Measurements from ENCODE around the gene TDP1. TPM values are rescaled to one million over a fixed set of nuclear protein-coding genes. Genes with fewer than 3 reads are reported as not detected.

TDP1 gene
- total and polyA plus RNA-seq, 2 of the 13 experiments (the other 11 are each of a cell fraction or from before 2014, with no cell fraction given) = 16.4 to 31.2 TPM

GRCh38 chr14:89910691-89911009, 45.1 kb upstream of the TDP1 start (continued):
- TF ChIP-seq ZNF792 (CRISPR knock-in tag; IDR thresholded peaks at IDR 0.05) = 0 out of 2 replicates have a peak, but pooled peaks have one; percentile 19

GRCh38 chr14:89911010-89911919, 44.5 kb upstream of the TDP1 start:
- Histone ChIP-seq H3K4me3 (replicated peaks in 1 of 3; ENCODE audit: insufficient read depth in 1 of 3, low read depth in 2 of 3, low read length in 3 of 3) (peak overlapping the region; percentile 21 to 60 (median 52); a peak in 5 of 6 replicates), H3K4me2 (ENCODE audit: low read depth, low read length) (peak overlapping the region; percentile 65), H2AFZ (ENCODE audit: low read length) (no peak overlapping the region), H3K79me2 (ENCODE audit: insufficient read depth, low read length) (peaks cover 2% of the 10 kb centered on the region), H3K27me3 (ENCODE audit: control insufficient read depth in 1 of 2, insufficient read depth in 2 of 2, low read length in 2 of 2) (no peaks in the 10 kb centered on the region), H3K36me3 (replicated peaks in 1 of 2; ENCODE audit: control insufficient read depth in 1 of 2, insufficient read depth in 2 of 2, low read length in 2 of 2) (no peaks in the 10 kb centered on the region), H4K20me1 (ENCODE audit: insufficient read depth, low read length) (no peaks in the 10 kb centered on the region), H3K9ac (ENCODE audit: insufficient read depth, low read depth, low read length) (peak overlapping the region; percentile 79), H3K9me3 (ENCODE audit: low read length) (no peaks in the 10 kb centered on the region), H3K4me1 (ENCODE audit: insufficient read depth, low read length) (peaks cover 71% of the 10 kb centered on the region), H3K27ac (ENCODE audit: extremely low read length, insufficient read depth, low read length) (peak overlapping the region; percentile 93)
- in situ Hi-C loops (cut with HindIII; ENCODE audit: extremely low pct_ligation_motif_present, low pct_unique_long_range_greater_than_20kb) = loop anchor here (5.0 to 25.0 kb wide), 3 partner anchors 499 to 869 kb away; partner anchors contain the start of gene FOXN3
- no TSS peak for BruUV-seq (replicated peaks)
- FAIRE-seq (peak; percentile 73), DNase-seq (ENCODE audit: low spot score) (peak; percentile 91), ATAC-seq (peak; percentile 89)
- intact Hi-C loops (cut with micrococcal nuclease; ENCODE audit: unreplicated experiment) = loop anchor here (5.0 to 10.0 kb wide), 5 partner anchors 136 to 884 kb away; partner anchors contain the start of gene FOXN3
- ChIA-PET POLR2A (interaction anchor here (0.7 to 1.6 kb wide), 10 partner anchors 11 to 899 kb away, joined by 3 to 8 read pairs (median 3); no protein-coding TSS in a partner anchor), CTCF (ENCODE audit: low intra/inter-chr PET ratio, low total read pairs) (no interaction called here)
- 8% methylated on average over 11 of the region's 11 CpGs for WGBS (ENCODE audit: low lambda C conversion rate)
- no peak for TF ChIP-seq ZNF160 (CRISPR knock-in tag; IDR thresholded peaks at IDR 0.05)
- TF ChIP-seq NR1H2 (CRISPR knock-in tag; IDR thresholded peaks at IDR 0.05; ENCODE audit: borderline replicate concordance, low read depth) = no peak
- no peak for TF ChIP-seq PRMT3 (CRISPR knock-in tag; IDR thresholded peaks at IDR 0.05; ENCODE audit: borderline replicate concordance, low read depth)
- TF ChIP-seq PAX8 (CRISPR knock-in tag; IDR thresholded peaks at IDR 0.05; ENCODE audit: borderline replicate concordance) = no peak
- no peak for TF ChIP-seq SRSF1 (optimal IDR thresholded peaks at IDR 0.05; ENCODE audit: low read depth, low read length)
- no peak for TF ChIP-seq MNT (IDR thresholded peaks at IDR 0.05)
- TF ChIP-seq IRF9 (CRISPR knock-in tag; IDR thresholded peaks at IDR 0.05; ENCODE audit: borderline replicate concordance) = no peak
- TF ChIP-seq TAF15 (IDR thresholded peaks at IDR 0.05; ENCODE audit: low read depth, low read length, poor library complexity, severe bottlenecking) = no peak
- TF ChIP-seq SP2 (CRISPR knock-in tag; IDR thresholded peaks at IDR 0.05) = no peak
- peak; percentile 31; the same call in 1 of the 2 replicates for TF ChIP-seq BHLHE40 (IDR thresholded peaks at IDR 0.05; ENCODE audit: low read length)
- TF ChIP-seq POLR2AphosphoS5 (IDR thresholded peaks at IDR 0.05; ENCODE audit: low read depth, low read length) = no peak
- no peak for TF ChIP-seq MAFK (conservative IDR thresholded peaks at IDR 0.05 in 1 of 2, IDR thresholded peaks at IDR 0.05 in 1 of 2; ENCODE audit: low read length in 2 of 2)
- TF ChIP-seq ZNF510 (CRISPR knock-in tag; IDR thresholded peaks at IDR 0.05; ENCODE audit: low read depth) = no peak
- no peak; the same call in 1 of the 2 replicates for TF ChIP-seq MTA1 (CRISPR knock-in tag; IDR thresholded peaks at IDR 0.05; ENCODE audit: borderline replicate concordance)
- no peak for TF ChIP-seq ZMYM2 (CRISPR knock-in tag; IDR thresholded peaks at IDR 0.05)
- TF ChIP-seq CENPX (CRISPR knock-in tag; IDR thresholded peaks at IDR 0.05) = no peak
- TF ChIP-seq ZNF713 (CRISPR knock-in tag; IDR thresholded peaks at IDR 0.05) = no peak
- TF ChIP-seq ZNF841 (CRISPR knock-in tag; IDR thresholded peaks at IDR 0.05; ENCODE audit: borderline replicate concordance) = no peak
- no peak for TF ChIP-seq CBX5 (CRISPR knock-in tag; IDR thresholded peaks at IDR 0.05; ENCODE audit: borderline replicate concordance)
- TF ChIP-seq KDM4B (CRISPR knock-in tag; IDR thresholded peaks at IDR 0.05) = no peak

Measured in HepG2 (cell line).